GM23338 (cell line): ENCODE data around the gene ANKRD63. TPM values are rescaled to one million over a fixed set of nuclear protein-coding genes. Genes with fewer than 3 reads are reported as not detected.

ENCODE experiments used
- ATAC-seq: fragments of 200-7000 bp; cut with Tn5 transposase; 3 replicates; pipeline ENCODE4 v1.9.1; 2020
- DNase-seq: peaks from one replicate; pipeline ENCODE4 v3.0.0-alpha.2; 2015; ENCODE audit warnings: low spot score
- H2AFZ ChIP-seq: fragments of 200-600 bp; sonication (generic); 2 replicates; pipeline ENCODE4 v1.8.0; 2016; ENCODE audit warnings: antibody characterized with exemption, mild to moderate bottlenecking, moderate library complexity
- H3F3A ChIP-seq: fragments of 200-600 bp; sonication (generic); replicated peaks from 2 replicates; pipeline ENCODE4 v1.8.0; 2017; ENCODE audit warnings: antibody characterized with exemption, mixed run types, low read depth
- H3K27ac ChIP-seq: fragments of 200-600 bp; sonication (generic); 2 replicates; pipeline ENCODE4 v1.6.1; 2016; ENCODE audit warnings: low read depth
- H3K27me3 ChIP-seq: fragments of 200-600 bp; sonication (generic); 2 replicates; pipeline ENCODE4 v1.8.0; 2016; ENCODE audit warnings: mild to moderate bottlenecking, mixed run types, moderate library complexity; ENCODE audit not compliant: insufficient read depth
- H3K36me3 ChIP-seq: fragments of 200-600 bp; sonication (generic); 2 replicates; pipeline ENCODE4 v1.8.0; 2016; ENCODE audit warnings: mild to moderate bottlenecking; ENCODE audit not compliant: insufficient read depth
- H3K4me1 ChIP-seq: fragments of 200-600 bp; sonication (generic); 2 replicates; pipeline ENCODE4 v1.8.0; 2016; ENCODE audit warnings: mild to moderate bottlenecking, moderate library complexity; ENCODE audit not compliant: insufficient read depth
- H3K4me2 ChIP-seq: fragments of 200-600 bp; sonication (generic); 2 replicates; pipeline ENCODE4 v1.7.1; 2017; ENCODE audit warnings: mixed run types
- H3K4me3 ChIP-seq: fragments of 200-600 bp; sonication (generic); 2 replicates; pipeline ENCODE4 v1.6.1; 2016; ENCODE audit warnings: mixed run types
- H3K79me2 ChIP-seq: fragments of 200-600 bp; sonication (generic); replicated peaks from 2 replicates; pipeline ENCODE4 v1.8.0; 2017; ENCODE audit warnings: mild to moderate bottlenecking; ENCODE audit not compliant: insufficient read depth
- H3K9me2 ChIP-seq: fragments of 200-600 bp; sonication (generic); 2 replicates; pipeline ENCODE4 v1.8.0; 2017; ENCODE audit not compliant: insufficient read depth
- H4K20me1 ChIP-seq: fragments of 200-600 bp; sonication (generic); replicated peaks from 2 replicates; pipeline ENCODE4 v1.8.0; 2017; ENCODE audit warnings: mild to moderate bottlenecking; ENCODE audit not compliant: insufficient read depth
- H3K27ac Mint-ChIP-seq: 2 replicates; pipeline ENCODE4 v1.8.0; 2020; ENCODE audit warnings: inconsistent platforms, mild to moderate bottlenecking, moderate library complexity, mixed read lengths
- H3K27me3 Mint-ChIP-seq: 3 replicates; pipeline ENCODE4 v1.8.0; 2022; ENCODE audit warnings: low read depth, mild to moderate bottlenecking, moderate library complexity, mixed read lengths, inconsistent platforms; ENCODE audit not compliant: insufficient read depth, poor library complexity
- H3K36me3 Mint-ChIP-seq: 3 replicates; pipeline ENCODE4 v1.8.0; 2021; ENCODE audit warnings: low read depth, mild to moderate bottlenecking, inconsistent platforms, moderate library complexity, mixed read lengths
- H3K4me1 Mint-ChIP-seq: 3 replicates; pipeline ENCODE4 v1.8.0; 2020; ENCODE audit warnings: mild to moderate bottlenecking, inconsistent platforms, mixed read lengths
- H3K4me3 Mint-ChIP-seq: 3 replicates; pipeline ENCODE4 v1.8.0; 2021; ENCODE audit warnings: moderate library complexity, mild to moderate bottlenecking, inconsistent platforms, mixed read lengths
- H3K9me3 Mint-ChIP-seq: 3 replicates; pipeline ENCODE4 v1.8.0; 2020; ENCODE audit warnings: moderate library complexity, mild to moderate bottlenecking, inconsistent platforms, mixed read lengths
- CREB1 ChIP-seq: fragments of 250-450 bp; sonication (Bioruptor Pico); IDR thresholded peaks from 2 replicates; pipeline ENCODE4 v1.5.0; 2020; ENCODE audit warnings: low read depth, mild to moderate bottlenecking, moderate library complexity
- ETS1 ChIP-seq: IDR thresholded peaks from 2 replicates; pipeline ENCODE4 v1.6.1; 2016; ENCODE audit warnings: antibody characterized with exemption
- EZH2 ChIP-seq: fragments of 200-600 bp; sonication (generic); IDR thresholded peaks from one replicate; pipeline ENCODE4 v1.8.0; 2017; ENCODE audit warnings: antibody characterized with exemption, mild to moderate bottlenecking, low read depth; ENCODE audit not compliant: unreplicated experiment
- EZH2phosphoT487 ChIP-seq: fragments of 200-600 bp; sonication (generic); IDR thresholded peaks from one replicate; pipeline ENCODE4 v1.8.1; 2018; ENCODE audit warnings: antibody characterized with exemption; ENCODE audit not compliant: unreplicated experiment
- JUNB ChIP-seq: IDR thresholded peaks from one replicate; pipeline ENCODE4 v1.6.1; 2016; ENCODE audit warnings: antibody characterized with exemption; ENCODE audit not compliant: unreplicated experiment
- NANOG ChIP-seq: IDR thresholded peaks from 2 replicates; pipeline ENCODE4 v1.6.1; 2016; ENCODE audit warnings: antibody characterized with exemption, borderline replicate concordance
- POLR2AphosphoS5 ChIP-seq: IDR thresholded peaks from 2 replicates; pipeline ENCODE4 v1.6.1; 2016; ENCODE audit warnings: antibody characterized with exemption, low read depth
- REST ChIP-seq: IDR thresholded peaks from one replicate; pipeline ENCODE4 v1.6.1; 2018; ENCODE audit warnings: antibody characterized with exemption; ENCODE audit not compliant: unreplicated experiment
- STAT1 ChIP-seq: IDR thresholded peaks from one replicate; pipeline ENCODE4 v1.6.1; 2016; ENCODE audit warnings: antibody characterized with exemption; ENCODE audit not compliant: unreplicated experiment
- ZNF114 ChIP-seq: fragments of 250-450 bp; sonication (Bioruptor Pico); IDR thresholded peaks from 2 replicates; pipeline ENCODE4 v1.5.0; 2020; ENCODE audit warnings: mild to moderate bottlenecking, moderate library complexity
- ZNF331 ChIP-seq: fragments of 250-450 bp; sonication (Bioruptor Pico); IDR thresholded peaks from 2 replicates; pipeline ENCODE4 v1.5.0; 2020; ENCODE audit warnings: low read depth, mild to moderate bottlenecking, moderate library complexity
- ZNF462 ChIP-seq: fragments of 250-450 bp; sonication (Bioruptor Pico); IDR thresholded peaks from 2 replicates; pipeline ENCODE4 v1.5.0; 2020; ENCODE audit warnings: mild to moderate bottlenecking, moderate library complexity
- polyA plus RNA-seq: library from polyadenylated mRNA; unstranded; fragments of >200 nt; fragmentation: Nextera tagmentation; extraction: Ambion mirVana; gene quantifications from 2 replicates; pipeline ENCODE4 v1.2.1, GENCODE V29; 2016
- total RNA-seq: library from RNA; depleted of rRNA; stranded (reverse); fragments of >200 nt; shearing (Covaris generic); gene quantifications from 2 replicates; pipeline ENCODE4 v1.2.3, GENCODE V29; 2014
- TF ChIP-seq, protein P1 (sequence below), 2 experiments: fragments of 200-600 bp in 1 of 2; sonication (generic) in 1 of 2; conservative IDR thresholded peaks; 2 replicates each; pipeline versions ENCODE4 v1.5.1 to v1.6.1; 2016 to 2017; ENCODE audit warnings: antibody characterized with exemption in 2 of 2, low read depth in 2 of 2, mild to moderate bottlenecking in 2 of 2, moderate library complexity in 1 of 2

The ANKRD63 gene
- total and polyA plus RNA-seq, 2 experiments from 2014 or later, result 0.59 TPM; not detected in 1

GRCh38 chr15:40265355-40265754, 17.5 kb downstream of the ANKRD63 start:
- Mint-ChIP-seq H3K27ac (no peak overlapping the region), H3K4me1 (peaks cover 15% of the 10 kb centered on the region), H3K9me3 (no peaks in the 10 kb centered on the region; the same call in 2 of the 3 replicates), H3K36me3 (peaks cover 4% of the 10 kb centered on the region; the same call in 1 of the 3 replicates), H3K27me3 (peaks cover 3% of the 10 kb centered on the region), H3K4me3 (no peak overlapping the region)
- Histone ChIP-seq H3K27me3 (no peaks in the 10 kb centered on the region), H3K9me2 (no peaks in the 10 kb centered on the region), H3K4me2 (no peak overlapping the region), H3K4me3 (no peak overlapping the region), H4K20me1 (no peaks in the 10 kb centered on the region), H3K27ac (no peak overlapping the region), H3K79me2 (no peaks in the 10 kb centered on the region), H2AFZ (no peak overlapping the region), H3F3A (no peaks in the 10 kb centered on the region), H3K36me3 (no peaks in the 10 kb centered on the region), H3K4me1 (no peaks in the 10 kb centered on the region)
- TF ChIP-seq, protein P1, sequence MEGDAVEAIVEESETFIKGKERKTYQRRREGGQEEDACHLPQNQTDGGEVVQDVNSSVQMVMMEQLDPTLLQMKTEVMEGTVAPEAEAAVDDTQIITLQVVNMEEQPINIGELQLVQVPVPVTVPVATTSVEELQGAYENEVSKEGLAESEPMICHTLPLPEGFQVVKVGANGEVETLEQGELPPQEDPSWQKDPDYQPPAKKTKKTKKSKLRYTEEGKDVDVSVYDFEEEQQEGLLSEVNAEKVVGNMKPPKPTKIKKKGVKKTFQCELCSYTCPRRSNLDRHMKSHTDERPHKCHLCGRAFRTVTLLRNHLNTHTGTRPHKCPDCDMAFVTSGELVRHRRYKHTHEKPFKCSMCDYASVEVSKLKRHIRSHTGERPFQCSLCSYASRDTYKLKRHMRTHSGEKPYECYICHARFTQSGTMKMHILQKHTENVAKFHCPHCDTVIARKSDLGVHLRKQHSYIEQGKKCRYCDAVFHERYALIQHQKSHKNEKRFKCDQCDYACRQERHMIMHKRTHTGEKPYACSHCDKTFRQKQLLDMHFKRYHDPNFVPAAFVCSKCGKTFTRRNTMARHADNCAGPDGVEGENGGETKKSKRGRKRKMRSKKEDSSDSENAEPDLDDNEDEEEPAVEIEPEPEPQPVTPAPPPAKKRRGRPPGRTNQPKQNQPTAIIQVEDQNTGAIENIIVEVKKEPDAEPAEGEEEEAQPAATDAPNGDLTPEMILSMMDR (conservative IDR thresholded peaks at IDR 0.05; ENCODE audit: low read depth in 2 of 2), result no peak
- no peak for TF ChIP-seq ETS1
- no peak for TF ChIP-seq REST
- TF ChIP-seq EZH2, result no peak
- no peak for TF ChIP-seq CREB1
- no peak for TF ChIP-seq ZNF462
- no peak for TF ChIP-seq JUNB
- no peak for TF ChIP-seq STAT1
- no peak for TF ChIP-seq ZNF331
- no peak for TF ChIP-seq POLR2AphosphoS5
- TF ChIP-seq NANOG, result no peak
- no peak for TF ChIP-seq ZNF114 (CRISPR knock-in tag)
- no peak for TF ChIP-seq EZH2phosphoT487
- ATAC-seq, result peak; percentile 38
- DNase-seq, result no peak
